Measurements from ENCODE around the gene RASGRF2.

GRCh38 chr5:81226286-81226685, 266.1 kb downstream of the RASGRF2 start:
- TF ChIP-seq, protein P1, sequence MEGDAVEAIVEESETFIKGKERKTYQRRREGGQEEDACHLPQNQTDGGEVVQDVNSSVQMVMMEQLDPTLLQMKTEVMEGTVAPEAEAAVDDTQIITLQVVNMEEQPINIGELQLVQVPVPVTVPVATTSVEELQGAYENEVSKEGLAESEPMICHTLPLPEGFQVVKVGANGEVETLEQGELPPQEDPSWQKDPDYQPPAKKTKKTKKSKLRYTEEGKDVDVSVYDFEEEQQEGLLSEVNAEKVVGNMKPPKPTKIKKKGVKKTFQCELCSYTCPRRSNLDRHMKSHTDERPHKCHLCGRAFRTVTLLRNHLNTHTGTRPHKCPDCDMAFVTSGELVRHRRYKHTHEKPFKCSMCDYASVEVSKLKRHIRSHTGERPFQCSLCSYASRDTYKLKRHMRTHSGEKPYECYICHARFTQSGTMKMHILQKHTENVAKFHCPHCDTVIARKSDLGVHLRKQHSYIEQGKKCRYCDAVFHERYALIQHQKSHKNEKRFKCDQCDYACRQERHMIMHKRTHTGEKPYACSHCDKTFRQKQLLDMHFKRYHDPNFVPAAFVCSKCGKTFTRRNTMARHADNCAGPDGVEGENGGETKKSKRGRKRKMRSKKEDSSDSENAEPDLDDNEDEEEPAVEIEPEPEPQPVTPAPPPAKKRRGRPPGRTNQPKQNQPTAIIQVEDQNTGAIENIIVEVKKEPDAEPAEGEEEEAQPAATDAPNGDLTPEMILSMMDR (IDR thresholded peaks at IDR 0.05): no peak
- no peak for TF ChIP-seq POLR2A (IDR thresholded peaks at IDR 0.05)
